Germinal center (tissue), 1 donor: ENCODE data around the gene FGF11.

Experiments used
- DNase-seq: peaks from one replicate; pipeline ENCODE4 v3.0.0; 2012; ENCODE audit warnings: mixed read lengths, low spot score

The FGF11 gene

DNA sequence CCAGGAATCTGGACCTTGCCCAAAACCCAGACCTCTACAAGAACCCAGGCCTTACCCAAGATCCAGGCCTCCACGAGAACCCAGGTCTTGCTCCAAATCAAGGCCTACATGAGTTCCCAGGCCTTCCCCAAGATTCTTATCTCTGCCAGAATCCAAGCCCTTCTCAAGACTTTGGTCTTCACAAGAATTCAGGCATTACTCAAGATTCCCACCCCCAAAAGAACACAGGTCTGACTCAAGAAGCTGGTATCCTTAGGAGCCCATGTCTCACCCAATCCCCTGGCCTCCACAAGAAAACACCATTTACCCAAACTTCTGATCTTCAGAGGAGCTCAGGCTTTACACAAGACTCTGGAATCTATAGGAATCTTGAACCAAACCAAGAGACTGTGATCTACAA is 8.1 kb upstream of the FGF11 start:
- no peak for DNase-seq

DNA sequence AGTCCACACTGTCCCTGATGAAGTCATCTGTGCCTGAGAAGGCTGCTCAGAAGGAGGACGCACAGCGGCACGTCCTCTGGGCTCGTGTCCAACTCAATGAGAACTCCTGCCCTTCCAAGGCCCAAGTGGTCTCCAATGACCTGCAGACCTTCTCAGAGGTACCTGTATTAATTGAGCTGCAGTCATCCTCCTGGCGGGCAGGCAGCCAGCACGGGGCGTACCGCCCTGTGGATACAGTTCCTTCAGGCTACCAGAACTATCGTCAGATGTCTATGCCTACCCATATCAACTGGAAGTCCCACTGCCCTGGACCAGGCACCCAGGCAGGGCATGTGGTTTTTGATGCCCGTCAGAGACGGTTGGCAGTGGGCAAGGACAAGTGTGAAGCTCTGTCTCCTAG is 7.0 kb upstream of the FGF11 start:
- no peak for DNase-seq

DNA sequence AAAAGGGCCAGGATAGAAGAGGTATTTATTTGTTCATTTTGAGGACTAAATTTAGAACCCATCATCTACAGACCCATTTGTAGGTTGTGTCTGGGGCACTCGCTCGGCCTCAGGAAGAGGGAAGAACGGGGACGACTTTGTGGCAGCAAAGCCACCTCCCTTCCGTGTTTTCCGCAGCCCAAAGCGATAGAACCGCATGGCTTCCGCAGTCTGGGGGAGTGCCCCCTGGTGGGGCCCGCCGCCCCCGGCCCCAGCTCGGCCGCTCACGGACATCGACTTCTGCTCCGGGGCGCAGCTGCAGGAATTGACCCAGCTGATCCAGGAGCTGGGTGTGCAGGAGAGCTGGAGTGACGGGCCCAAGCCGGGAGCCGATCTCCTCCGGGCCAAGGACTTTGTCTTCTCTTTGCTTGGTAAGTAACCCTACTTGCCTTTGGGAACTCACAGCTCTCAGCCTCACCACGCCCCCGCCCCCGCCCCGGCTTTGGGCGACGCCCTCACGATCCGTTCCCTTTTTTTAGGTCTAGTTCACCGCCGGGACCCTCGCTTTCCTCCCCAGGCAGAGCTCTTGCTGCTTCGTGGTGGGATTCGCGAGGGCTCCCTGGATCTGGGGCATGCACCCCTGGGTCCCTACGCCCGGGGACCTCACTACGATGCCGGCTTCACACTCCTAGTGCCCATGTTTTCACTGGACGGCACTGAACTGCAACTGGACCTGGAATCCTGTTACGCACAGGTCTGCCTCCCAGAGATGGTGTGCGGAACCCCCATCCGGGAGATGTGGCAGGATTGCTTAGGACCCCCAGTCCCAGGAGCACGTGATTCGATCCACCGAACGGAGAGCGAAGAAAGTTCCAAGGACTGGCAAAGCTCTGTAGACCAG is 3.4 kb upstream of the FGF11 start:
- peak; percentile 64 for DNase-seq

DNA sequence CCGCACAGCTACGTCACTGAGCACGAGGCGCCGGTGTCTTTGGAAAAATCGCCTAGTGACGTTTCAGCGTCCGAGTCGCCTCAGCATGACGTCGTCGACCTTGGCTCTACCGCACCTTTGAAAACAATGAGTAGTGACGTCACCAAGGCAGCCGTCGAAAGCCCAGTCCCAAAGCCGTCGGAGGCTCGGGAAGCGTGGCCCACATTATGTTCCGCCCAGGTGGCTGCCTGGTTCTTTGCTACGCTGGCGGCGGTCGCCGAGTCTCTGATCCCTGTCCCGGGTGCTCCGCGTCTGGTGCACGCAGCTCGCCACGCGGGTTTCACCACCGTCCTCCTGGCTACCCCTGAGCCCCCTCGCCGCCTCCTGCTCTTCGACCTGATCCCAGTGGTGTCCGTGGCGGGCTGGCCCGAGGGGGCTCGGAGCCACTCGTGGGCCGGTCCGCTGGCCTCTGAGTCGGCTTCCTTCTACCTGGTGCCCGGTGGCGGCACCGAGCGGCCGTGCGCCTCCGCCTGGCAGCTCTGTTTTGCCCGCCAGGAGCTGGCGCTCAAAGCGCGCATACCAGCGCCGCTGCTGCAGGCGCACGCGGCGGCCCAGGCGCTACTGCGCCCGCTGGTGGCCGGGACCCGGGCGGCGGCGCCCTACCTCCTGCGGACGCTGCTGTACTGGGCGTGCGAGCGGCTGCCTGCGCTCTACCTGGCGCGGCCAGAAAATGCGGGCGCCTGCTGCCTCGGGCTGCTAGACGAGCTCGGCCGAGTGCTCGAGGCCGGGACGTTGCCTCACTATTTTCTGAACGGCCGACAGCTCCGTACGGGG is 2.5 kb upstream of the FGF11 start:
- DNase-seq: peak; percentile 82

DNA sequence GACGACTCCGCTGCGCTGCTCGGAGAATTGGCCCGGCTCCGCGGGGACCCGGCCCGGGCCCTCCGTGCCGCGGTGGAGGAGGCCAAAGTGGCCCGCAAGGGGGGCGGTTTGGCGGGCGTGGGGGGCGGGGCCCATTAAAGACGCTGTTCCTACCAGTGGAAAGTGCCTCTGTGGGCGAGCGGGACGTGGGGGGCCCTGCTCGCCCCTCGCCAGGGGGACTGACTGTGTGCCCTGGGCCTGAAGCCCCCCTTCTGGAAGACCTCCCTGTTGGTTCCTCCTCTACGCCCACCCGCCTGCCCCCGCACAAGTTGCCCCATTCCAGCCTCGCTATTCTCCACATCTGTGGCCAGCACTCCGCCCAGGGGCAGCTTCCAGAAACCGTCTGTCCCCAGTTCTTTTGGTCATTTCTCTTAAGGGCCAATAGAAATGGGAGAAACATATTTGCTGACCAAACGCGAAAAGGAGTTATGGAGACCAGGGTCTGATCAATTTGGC is 1.9 kb upstream of the FGF11 start:
- no peak for DNase-seq

DNA sequence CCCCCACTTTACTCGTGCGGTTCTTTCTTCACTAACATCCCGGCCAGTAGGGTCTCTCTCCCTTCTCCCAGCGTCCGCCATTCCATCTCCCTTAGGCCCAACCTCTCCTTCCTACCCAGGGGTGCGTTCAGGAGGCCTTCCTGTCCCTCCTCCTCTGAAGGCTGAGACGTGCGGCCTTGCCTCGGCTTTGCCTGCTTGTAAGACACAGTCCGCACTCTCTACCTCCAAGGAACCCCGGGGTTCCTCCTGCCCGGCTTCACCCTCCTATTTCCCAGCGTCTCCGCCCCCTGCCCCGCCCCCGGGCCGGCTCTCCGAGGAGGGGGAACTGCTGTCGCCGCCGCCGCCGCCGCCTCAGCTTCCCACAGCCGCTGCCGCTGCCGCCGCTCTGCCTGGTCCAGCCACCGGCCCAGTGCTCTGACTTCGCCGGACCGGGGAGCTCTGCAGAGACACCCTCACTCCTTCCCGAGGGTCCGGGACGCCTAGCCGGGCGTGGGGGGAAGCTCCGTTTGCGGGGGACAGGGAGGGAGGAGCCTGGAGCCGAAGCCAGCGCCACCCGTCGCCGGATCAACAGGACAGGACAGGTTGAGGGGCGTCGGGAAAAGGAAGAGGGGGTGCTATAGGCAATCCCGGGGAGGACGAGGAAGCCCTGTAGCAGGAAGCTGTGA is 1.2 kb upstream of the FGF11 start:
- DNase-seq: peak; percentile 36

DNA sequence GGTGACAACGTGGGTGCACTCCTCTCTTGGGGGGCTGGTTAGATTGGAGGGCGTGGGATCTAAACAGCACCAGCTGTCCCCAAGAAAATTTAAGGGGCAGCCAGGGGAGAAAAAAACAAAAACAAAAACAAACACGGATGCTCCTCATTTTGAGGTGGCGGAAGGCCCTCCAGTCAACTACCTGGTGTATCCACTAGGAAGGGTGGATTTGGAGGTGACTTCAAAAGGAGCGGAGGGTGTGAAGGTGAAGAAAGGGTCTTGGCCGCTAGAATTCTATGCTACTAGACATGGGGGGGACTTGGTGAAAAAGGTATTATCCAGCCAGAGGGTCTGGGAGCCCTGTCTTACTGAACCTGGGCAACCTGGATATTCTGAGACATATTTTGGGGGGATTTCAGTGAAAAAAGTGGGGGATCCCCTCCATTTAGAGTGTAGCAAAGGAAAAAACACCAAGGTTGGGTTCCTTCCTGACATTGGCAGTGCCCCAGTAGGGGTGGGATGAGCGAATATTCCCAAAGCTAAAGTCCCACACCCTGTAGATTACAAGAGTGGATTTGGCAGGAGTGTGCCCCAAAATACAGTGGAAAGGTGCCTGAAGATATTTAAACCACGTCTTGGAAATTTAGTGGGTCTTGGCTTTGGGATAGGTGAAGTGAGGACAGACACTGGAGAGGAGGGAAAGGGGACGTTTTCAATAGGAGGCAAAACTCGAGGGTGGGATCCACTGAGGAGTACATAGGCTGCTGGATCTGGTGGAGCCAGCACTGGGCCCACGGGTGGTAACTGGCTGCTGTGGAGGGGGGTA is 454 bp upstream of the FGF11 start:
- DNase-seq: no peak

DNA sequence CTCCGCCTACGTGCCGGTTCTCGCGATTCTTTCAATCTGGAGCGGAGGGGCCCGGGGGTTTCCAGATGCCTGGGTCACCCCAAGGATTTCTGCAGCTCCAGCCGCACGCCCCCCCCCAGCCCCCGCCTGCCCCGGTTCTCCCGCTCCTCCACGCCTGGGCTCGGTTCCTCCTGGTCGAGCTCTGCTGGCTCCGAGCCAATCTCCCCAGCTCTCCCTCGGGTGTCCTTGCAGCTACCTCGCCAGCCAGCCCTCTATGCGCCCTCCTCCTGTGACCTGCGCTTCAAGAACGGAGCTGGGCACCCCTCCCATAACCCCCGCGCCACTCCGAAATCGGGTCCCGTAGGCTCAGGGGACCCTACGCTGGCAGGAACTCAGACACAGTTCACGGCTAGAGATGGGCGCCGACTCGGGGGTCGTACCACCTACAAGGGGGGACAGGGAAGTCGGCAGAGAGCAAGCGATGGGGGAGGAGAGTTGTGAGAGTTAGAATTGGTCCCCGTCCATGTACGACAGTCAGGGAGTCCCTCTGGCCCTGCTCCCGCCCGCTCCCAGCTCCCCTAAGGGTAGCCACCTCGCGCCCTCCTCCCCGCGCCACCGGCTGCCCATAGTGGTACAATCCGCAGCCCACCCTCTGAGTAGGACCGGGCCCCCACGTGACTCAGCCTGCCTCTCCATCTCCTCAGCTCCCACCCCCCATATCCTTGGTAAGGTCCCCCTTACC is 961 bp downstream of the FGF11 start:
- peak; percentile 24 for DNase-seq

DNA sequence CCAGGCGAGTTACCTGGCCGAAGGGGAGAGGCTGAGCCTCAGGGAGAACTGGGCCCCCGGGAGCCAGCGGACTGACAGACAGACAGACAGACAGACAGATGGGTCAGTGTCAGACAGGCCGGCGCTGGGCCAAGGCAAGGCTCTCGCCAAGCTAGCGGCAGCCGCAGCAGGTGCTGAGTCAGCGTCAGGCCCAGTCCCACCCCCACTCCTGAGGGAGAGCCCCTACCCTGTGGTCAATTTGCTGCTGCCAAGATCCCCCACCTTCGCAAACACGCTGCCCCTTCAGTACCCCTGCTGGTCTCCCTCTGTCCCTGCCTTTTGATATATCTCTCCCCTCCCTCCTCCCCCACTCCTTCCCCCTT is 1.5 kb downstream of the FGF11 start:
- no peak for DNase-seq

DNA sequence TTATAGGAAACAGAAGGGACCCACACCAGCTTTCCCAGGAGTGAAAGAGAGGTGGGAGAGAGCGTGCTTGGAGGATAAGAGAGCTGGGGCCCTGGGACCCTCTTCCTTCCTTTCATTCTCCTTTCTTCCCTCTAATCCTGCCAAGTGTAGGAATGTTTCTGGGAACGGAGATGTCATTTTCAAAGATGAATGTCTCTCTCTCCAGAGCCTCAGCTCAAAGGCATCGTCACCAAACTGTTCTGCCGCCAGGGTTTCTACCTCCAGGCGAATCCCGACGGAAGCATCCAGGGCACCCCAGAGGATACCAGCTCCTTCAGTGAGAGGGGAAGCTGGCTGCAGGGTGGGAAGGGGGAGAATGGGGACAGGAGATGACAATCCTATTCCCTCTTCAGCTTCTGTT is 2.0 kb downstream of the FGF11 start:
- no peak for DNase-seq

DNA sequence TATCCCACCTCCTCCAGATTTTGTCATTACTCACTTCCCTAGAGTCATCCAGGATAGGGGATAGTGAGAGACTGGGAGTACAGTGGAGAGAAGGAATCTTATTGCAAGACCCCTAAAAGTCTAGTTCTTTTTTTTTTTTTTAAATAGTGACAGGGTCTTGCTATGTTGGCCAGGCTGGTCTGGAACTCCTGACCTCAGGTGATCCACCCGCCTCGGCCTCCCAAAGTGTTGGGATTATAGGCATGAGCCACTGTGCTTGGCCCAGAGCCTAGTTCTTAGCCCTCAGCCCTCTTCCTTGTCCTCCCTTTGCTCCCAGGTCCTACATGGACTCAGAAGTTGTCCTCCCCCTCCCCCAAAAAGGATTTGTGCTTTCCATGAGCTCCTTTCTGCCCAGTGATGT is 2.8 kb downstream of the FGF11 start:
- no peak for DNase-seq

DNA sequence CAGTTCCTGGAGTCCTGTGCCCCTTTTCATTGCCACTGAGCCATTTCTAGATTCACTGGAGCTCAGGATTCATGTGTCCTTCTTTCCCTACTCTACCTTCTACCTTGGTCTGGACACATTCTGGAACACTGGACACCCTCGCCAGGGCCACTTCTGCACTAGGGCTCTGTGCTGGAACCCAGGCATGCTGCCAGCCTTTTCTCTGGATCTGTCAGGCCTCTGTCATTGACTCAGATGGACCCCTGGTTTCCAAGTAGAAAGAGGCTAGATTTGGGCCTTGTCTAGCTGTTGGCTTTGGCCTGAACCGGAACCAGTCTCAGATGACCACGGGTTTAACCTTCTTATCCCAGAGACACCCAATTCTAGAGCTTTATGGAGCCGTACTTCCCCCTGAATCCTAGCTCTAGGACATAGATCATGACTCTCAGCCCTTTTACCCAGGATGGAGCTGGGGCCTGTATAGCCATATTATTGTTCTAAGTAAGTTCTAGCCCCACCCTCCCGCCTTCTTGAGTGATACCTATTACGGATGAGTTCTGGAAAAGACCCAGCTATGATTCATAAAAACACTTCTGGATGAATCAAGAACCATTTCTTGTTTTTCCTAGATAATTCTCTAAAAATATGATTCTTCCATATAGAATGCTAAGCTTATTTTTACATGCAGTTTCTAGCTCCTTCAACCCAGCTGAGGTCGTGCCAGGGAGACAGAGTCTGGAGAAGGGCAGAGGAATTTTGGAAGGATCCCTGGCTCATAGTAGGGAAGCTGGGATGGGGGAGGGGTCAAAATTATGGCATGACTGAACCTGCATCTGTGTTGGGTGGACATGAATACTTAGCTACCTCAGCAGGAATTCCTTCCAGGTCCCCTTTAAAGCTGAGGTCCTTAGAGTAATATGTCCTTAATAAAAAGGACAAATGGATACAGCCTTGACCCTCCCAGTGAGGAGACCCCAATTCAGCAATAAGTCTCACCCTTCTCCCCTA is 4.5 kb downstream of the FGF11 start:
- no peak for DNase-seq

DNA sequence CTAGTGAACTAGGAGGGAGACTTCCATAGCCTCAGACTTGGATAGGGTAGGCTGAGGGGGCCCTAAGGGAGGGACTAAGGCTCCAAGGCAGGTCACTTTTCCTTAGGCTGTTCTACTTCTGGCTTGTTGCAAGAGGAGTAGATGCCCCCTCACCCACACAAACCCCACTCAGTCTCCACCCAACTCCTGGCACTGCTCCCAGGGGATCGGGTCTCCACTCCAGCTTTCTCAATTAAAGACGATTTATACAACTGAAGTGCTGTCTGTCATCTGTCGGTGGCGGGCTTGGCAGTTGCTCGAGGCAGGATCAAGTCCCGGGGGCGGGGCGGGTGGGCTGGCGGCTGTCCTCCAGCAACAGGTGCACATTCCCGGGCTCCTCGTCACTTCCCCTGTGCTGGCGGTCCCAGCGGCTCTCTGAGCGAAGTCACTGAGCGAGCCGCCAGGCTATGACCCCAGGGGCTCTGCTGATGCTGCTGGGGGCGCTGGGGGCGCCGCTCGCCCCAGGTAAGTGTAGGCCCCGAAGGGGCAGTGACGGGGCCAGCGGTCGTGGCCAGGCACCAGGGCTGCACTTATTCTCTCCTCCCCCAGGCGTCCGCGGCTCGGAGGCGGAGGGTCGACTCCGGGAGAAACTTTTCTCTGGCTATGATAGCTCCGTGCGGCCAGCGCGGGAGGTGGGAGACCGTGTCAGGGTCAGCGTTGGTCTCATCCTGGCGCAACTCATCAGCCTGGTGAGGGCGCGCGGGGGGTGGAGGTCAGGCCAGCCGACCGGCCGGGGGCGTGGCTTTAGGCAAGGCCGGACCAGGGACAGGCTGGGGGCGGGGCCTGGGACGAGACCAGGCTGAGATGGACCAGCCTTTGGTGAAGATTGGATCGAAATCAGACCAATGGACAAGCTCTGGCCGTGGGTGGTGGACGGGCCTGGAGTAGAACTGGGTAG is 5.6 kb downstream of the FGF11 start, which contains the start of gene CHRNB1:
TSS of gene CHRNB1 (plus strand) at position 380 of the 937 bp plus-strand sequence. CDS start at position 447, 67 bp downstream.
- peak; percentile 37 for DNase-seq

DNA sequence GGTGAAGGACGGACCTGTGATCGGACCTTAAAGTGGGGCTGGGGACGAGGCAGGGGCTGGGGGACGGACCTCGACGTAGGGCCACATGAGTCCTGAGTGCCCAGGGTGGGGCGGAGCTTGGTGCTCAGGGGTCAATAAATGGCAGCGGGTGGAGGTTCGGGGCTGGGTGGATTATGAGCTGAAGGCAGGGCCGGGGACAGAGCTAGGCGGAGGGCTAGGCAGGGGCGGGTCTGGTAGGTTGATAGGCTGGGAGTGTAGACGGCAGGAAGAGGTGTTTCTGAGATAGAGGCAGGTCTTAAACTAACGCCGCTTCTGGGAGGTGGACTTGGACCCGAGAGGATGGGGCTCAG is 6.3 kb downstream of the FGF11 start:
- peak; percentile 36 for DNase-seq

DNA sequence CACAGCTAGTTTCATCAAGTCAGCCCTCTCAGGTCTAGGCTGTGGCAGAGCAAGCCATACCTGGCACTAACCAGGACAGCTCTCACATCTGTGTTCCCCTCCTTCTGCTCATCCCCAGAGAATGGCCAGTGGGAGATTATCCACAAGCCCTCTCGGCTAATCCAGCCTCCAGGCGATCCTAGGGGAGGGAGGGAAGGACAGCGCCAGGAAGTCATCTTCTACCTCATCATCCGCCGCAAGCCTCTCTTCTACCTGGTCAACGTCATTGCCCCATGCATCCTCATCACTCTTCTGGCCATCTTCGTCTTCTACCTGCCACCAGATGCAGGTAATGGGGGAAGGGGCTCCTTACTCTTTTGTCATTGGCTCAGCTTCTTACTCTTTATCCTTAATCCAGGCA is 9.1 kb downstream of the FGF11 start:
- DNase-seq: no peak

DNA sequence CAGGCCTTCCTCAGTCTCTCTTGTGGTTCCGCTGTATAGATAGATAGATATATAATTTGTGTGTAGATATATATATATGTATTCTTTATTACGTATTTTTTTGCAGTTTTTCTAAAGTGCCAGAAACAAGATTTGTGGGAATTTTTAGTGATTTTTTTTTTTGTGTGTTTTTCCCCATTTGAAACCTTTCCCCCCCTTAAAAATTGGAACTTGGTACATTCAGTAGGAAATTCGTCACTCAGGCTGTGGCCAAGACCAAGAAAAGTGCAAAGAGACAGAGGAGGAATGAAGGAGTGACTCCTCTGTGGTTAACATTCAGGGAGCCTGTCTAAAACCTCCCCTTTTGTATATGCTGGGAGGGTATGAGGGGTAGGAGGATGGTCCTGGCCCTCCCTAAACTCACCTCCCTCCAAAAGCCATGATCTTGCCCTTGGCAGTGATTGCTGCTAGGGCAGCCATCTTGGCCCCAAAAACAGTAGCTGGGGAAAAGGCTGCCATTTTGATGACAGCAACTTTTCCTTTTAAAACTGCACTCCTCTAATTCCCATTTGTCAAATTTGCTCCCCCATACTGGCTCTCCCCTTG is 20.7 kb downstream of the FGF11 start:
- no peak for DNase-seq

DNA sequence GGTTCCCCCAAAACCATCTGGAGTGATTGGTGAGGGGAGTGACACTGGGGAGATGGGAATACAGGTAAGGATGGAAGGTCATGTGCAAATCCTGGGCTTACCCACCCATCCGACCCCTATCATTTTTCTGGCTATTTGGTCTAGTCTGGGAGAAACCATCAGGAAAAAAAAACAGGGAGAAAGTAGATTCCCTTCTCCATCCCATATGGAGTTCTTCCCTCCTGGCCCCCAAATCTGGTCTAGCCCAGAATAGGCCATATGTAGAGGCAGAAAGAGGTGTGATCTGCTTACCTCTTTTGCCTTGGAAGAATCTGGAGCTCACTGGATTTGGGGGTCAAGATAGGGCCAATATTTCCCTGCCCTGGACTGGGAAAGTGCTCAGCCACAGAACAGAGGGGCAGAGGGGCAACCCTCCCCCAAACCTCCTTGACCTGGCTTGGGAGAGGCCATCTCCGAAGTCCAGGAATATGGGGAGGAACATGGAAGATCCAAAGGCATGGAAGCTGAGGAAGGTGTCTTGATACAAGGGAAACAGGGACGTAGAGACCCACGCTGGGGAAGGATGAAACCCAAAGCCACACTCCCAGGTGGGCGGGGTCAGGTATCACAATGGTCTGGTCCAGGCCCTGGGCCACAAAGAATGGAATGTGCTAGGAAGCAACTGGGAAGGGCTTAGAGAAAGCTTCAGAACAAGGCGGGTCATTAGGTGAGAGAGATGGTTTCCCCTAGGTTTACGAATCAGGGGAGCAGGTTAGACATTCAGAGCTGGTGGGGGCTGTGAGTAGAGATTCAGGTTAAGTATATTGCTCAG is 21.7 kb downstream of the FGF11 start:
- no peak for DNase-seq
